ENCODE results near the gene SCGB1C1.
"Not testable (repeated sequence)": the region's sequence is repeated elsewhere in the genome, so short reads cannot be mapped to it uniquely, and the experiment has no call there.

The SCGB1C1 gene

GRCh38 chr11:215581-216037 is 22.7 kb downstream of the SCGB1C1 start:
- in situ Hi-C loops (cut with MboI; ENCODE audit: low pct_unique_long_range_greater_than_20kb, low sequenced_read_pairs, unreplicated experiment) = no loop called here

GRCh38 chr11:216081-216974 is 23.4 kb downstream of the SCGB1C1 start:
- no peak for DNase-seq (ENCODE audit: low spot score)
- no peak for TF ChIP-seq CTCF (IDR thresholded peaks at IDR 0.05; ENCODE audit: extremely low read depth, insufficient read depth, missing control alignments)
- in situ Hi-C loops (cut with MboI; ENCODE audit: low pct_unique_long_range_greater_than_20kb, low sequenced_read_pairs, unreplicated experiment) = no loop called here

More at GRCh38 chr11:215581-216037, 22.7 kb downstream of the SCGB1C1 start:
- no peak for TF ChIP-seq CTCF (IDR thresholded peaks at IDR 0.05; ENCODE audit: extremely low read depth, insufficient read depth, missing control alignments)
- DNase-seq (ENCODE audit: low spot score) = no peak

- DNase-seq (ENCODE audit: low spot score) = no peak
- TF ChIP-seq CTCF (IDR thresholded peaks at IDR 0.05; ENCODE audit: extremely low read depth, insufficient read depth, missing control alignments) = no peak
- in situ Hi-C loops (cut with MboI; ENCODE audit: low pct_unique_long_range_greater_than_20kb, low sequenced_read_pairs, unreplicated experiment) = no loop called here
Measured at GRCh38 chr11:217704-218103, 24.8 kb downstream of the SCGB1C1 start.

GRCh38 chr11:218815-219593 is 26.1 kb downstream of the SCGB1C1 start:
- in situ Hi-C loops (cut with MboI; ENCODE audit: low pct_unique_long_range_greater_than_20kb, low sequenced_read_pairs, unreplicated experiment) = no loop called here
- no peak for TF ChIP-seq CTCF (IDR thresholded peaks at IDR 0.05; ENCODE audit: extremely low read depth, insufficient read depth, missing control alignments)
- no peak for DNase-seq (ENCODE audit: low spot score)

GRCh38 chr11:220641-221215 is 27.9 kb downstream of the SCGB1C1 start:
- in situ Hi-C loops (cut with MboI; ENCODE audit: low pct_unique_long_range_greater_than_20kb, low sequenced_read_pairs, unreplicated experiment); DNase-seq (ENCODE audit: low spot score): not testable (repeated sequence)

- DNase-seq (ENCODE audit: low spot score) = no peak
- in situ Hi-C loops (cut with MboI; ENCODE audit: low pct_unique_long_range_greater_than_20kb, low sequenced_read_pairs, unreplicated experiment) = no loop called here
- TF ChIP-seq CTCF (IDR thresholded peaks at IDR 0.05; ENCODE audit: extremely low read depth, insufficient read depth, missing control alignments) = no peak
Measured at GRCh38 chr11:221539-221938, 28.7 kb downstream of the SCGB1C1 start.

All from GM13977 (cell line).